KBM-7 (cell line): ENCODE measurements around the gene HOXD4.
A peak's percentile ranks its signal among the peaks of the same experiment; 100 is the strongest.

ENCODE experiments used
- DNase-seq: peaks from one replicate; pipeline ENCODE4 v3.0.0-alpha.2; 2015
- in situ Hi-C: fragments of 300-500 bp; cut with MboI; formaldehyde crosslinking; loops from 2 replicates; pipeline ENCODE4 v1.14.3; 2020; ENCODE audit warnings: low sequenced_read_pairs, low pct_unique_long_range_greater_than_20kb, mixed read lengths

Gene HOXD4

GRCh38 chr2:176124110-176124946 lies 27.0 kb upstream of the HOXD4 start:
- in situ Hi-C loops, result loop anchor here (10.0 kb wide), 1 partner anchor 510 kb away; no protein-coding TSS in a partner anchor

GRCh38 chr2:176124947-176125771 lies 26.2 kb upstream of the HOXD4 start:
- no peak for DNase-seq
- in situ Hi-C loops, result loop anchor here (10.0 to 25.0 kb wide), 3 partner anchors 337 to 1012 kb away; no protein-coding TSS in a partner anchor

More at GRCh38 chr2:176124110-176124946, 27.0 kb upstream of the HOXD4 start:
- no peak for DNase-seq

GRCh38 chr2:176125772-176126054 lies 25.6 kb upstream of the HOXD4 start:
- DNase-seq, result no peak
- in situ Hi-C loops, result loop anchor here (10.0 to 25.0 kb wide), 3 partner anchors 337 to 1012 kb away; no protein-coding TSS in a partner anchor

GRCh38 chr2:176126929-176127773 lies 24.2 kb upstream of the HOXD4 start:
- peak; percentile 61 for DNase-seq
- in situ Hi-C loops, result loop anchor here (10.0 to 25.0 kb wide), 3 partner anchors 335 to 1010 kb away; no protein-coding TSS in a partner anchor

GRCh38 chr2:176127774-176128072 lies 23.6 kb upstream of the HOXD4 start:
- no peak for DNase-seq

GRCh38 chr2:176128172-176128981 lies 23.0 kb upstream of the HOXD4 start:
- DNase-seq, result no peak
- in situ Hi-C loops, result loop anchor here (10.0 to 25.0 kb wide), 3 partner anchors 334 to 1009 kb away; no protein-coding TSS in a partner anchor

More at GRCh38 chr2:176127774-176128072, 23.6 kb upstream of the HOXD4 start:
- in situ Hi-C loops, result loop anchor here (10.0 to 25.0 kb wide), 3 partner anchors 335 to 1010 kb away; no protein-coding TSS in a partner anchor

- DNase-seq, result no peak
- in situ Hi-C loops, result loop anchor here (10.0 to 25.0 kb wide), 3 partner anchors 333 to 1008 kb away; no protein-coding TSS in a partner anchor
These were observed 22.2 kb upstream of the HOXD4 start, which contains the start of gene HOXD8 for GRCh38 chr2:176128982-176129796. Gene HOXD8 (plus strand): TSS chr2:176129705. CDS start chr2:176130367, 662 bp downstream.

GRCh38 chr2:176129813-176130146 lies 21.6 kb upstream of the HOXD4 start:
- in situ Hi-C loops, result loop anchor here (10.0 to 25.0 kb wide), 3 partner anchors 333 to 1008 kb away; no protein-coding TSS in a partner anchor

GRCh38 chr2:176130147-176130956 lies 21.0 kb upstream of the HOXD4 start:
- no peak for DNase-seq
- in situ Hi-C loops, result loop anchor here (25.0 kb wide), 2 partner anchors 332 to 1007 kb away; no protein-coding TSS in a partner anchor

More at GRCh38 chr2:176129813-176130146, 21.6 kb upstream of the HOXD4 start:
- no peak for DNase-seq

- DNase-seq, result no peak
- in situ Hi-C loops, result loop anchor here (25.0 kb wide), 2 partner anchors 331 to 1006 kb away; no protein-coding TSS in a partner anchor
These were observed 20.1 kb upstream of the HOXD4 start for GRCh38 chr2:176130957-176131847.

- in situ Hi-C loops, result loop anchor here (25.0 kb wide), 2 partner anchors 330 to 1005 kb away; no protein-coding TSS in a partner anchor
- no peak for DNase-seq
These were observed 19.5 kb upstream of the HOXD4 start for GRCh38 chr2:176131848-176132158.

- no peak for DNase-seq
- in situ Hi-C loops, result loop anchor here (25.0 kb wide), 2 partner anchors 330 to 1005 kb away; no protein-coding TSS in a partner anchor
These were observed 18.9 kb upstream of the HOXD4 start for GRCh38 chr2:176132205-176133171.

- in situ Hi-C loops, result loop anchor here (25.0 kb wide), 2 partner anchors 329 to 1004 kb away; no protein-coding TSS in a partner anchor
- DNase-seq, result no peak
These were observed 18.0 kb upstream of the HOXD4 start for GRCh38 chr2:176133389-176133788.

GRCh38 chr2:176134035-176134434 lies 17.3 kb upstream of the HOXD4 start:
- in situ Hi-C loops, result loop anchor here (25.0 kb wide), 2 partner anchors 328 to 1003 kb away; no protein-coding TSS in a partner anchor
- no peak for DNase-seq
